H1 (cell line): Measurements from ENCODE around the gene MOB3B. TPM values are rescaled to one million over a fixed set of nuclear protein-coding genes. Genes with fewer than 3 reads are reported as not detected.

Source experiments
- CTCF ChIA-PET: fragments of 300-600 bp; sonication (Branson Sonifier 250); formaldehyde crosslinking; loops from one replicate; lab custom pipeline; 2021; ENCODE audit not compliant: partially characterized antibody; lab: Charles Lee
- POLR2A ChIA-PET: fragments of 300-600 bp; sonication (Branson Sonifier 250); formaldehyde crosslinking; loops from one replicate; lab custom pipeline; 2021; ENCODE audit warnings: inconsistent platforms; ENCODE audit not compliant: partially characterized antibody; lab: Charles Lee
- DNase-seq, 2 experiments: peaks; one replicate each; pipeline versions ENCODE4 v3.0.0 to v3.0.0-alpha.2; 2010 to 2022; ENCODE audit warnings: low spot score in 2 of 2, low read depth in 1 of 2, mixed read lengths in 1 of 2
- FAIRE-seq: peaks from 2 replicates; lab custom pipeline; 2011; peaks lifted over from hg19 to GRCh38; lab: Jason Lieb, UNC
- H2AFZ ChIP-seq: 2 replicates; pipeline ENCODE4 v1.8.1; 2012; ENCODE audit warnings: low read length, inconsistent platforms
- H2AK5ac ChIP-seq: 2 replicates; pipeline ENCODE4 v1.6.1; 2013; ENCODE audit warnings: low read depth, low read length
- H2BK120ac ChIP-seq: replicated peaks from 2 replicates; pipeline ENCODE3; 2013; ENCODE audit warnings: low read depth, low read length, inconsistent platforms
- H2BK12ac ChIP-seq: 2 replicates; pipeline ENCODE4 v1.6.1; 2013; ENCODE audit warnings: low read depth, low read length
- H2BK15ac ChIP-seq: 2 replicates; pipeline ENCODE4 v1.6.1; 2013; ENCODE audit warnings: low read length
- H2BK20ac ChIP-seq: 2 replicates; pipeline ENCODE4 v1.6.1; 2013; ENCODE audit warnings: low read length
- H2BK5ac ChIP-seq: 2 replicates; pipeline ENCODE4 v1.6.1; 2013; ENCODE audit warnings: low read depth, low read length
- H3K14ac ChIP-seq: 2 replicates; pipeline ENCODE4 v1.6.1; 2013; ENCODE audit warnings: inconsistent platforms; ENCODE audit not compliant: insufficient read length
- H3K18ac ChIP-seq: 2 replicates; pipeline ENCODE4 v1.6.1; 2013; ENCODE audit warnings: low read length; ENCODE audit errors: extremely low read depth
- H3K23ac ChIP-seq: 2 replicates; pipeline ENCODE4 v1.6.1; 2013; ENCODE audit warnings: inconsistent platforms; ENCODE audit not compliant: insufficient read length
- H3K23me2 ChIP-seq: 2 replicates; pipeline ENCODE4 v1.6.1; 2013; ENCODE audit warnings: low read depth, low read length
- H3K27ac ChIP-seq: 2 replicates; pipeline ENCODE4 v1.6.1; 2011; ENCODE audit warnings: low read depth, low read length, inconsistent platforms
- H3K27me3 ChIP-seq, 4 experiments: replicated peaks in 1 of 4; 1 replicate in 1 of 4; 2 replicates in 3 of 4; pipeline versions ENCODE4 v1.6.1 to v1.8.1; 2011 to 2013; ENCODE audit warnings: low read length in 3 of 4, mild to moderate bottlenecking in 3 of 4, inconsistent platforms in 2 of 4, mixed read lengths in 2 of 4, moderate library complexity in 1 of 4; ENCODE audit not compliant: control insufficient read depth in 3 of 4, insufficient read depth in 3 of 4; ENCODE audit errors: extremely low read depth in 1 of 4
- H3K36me3 ChIP-seq, 4 experiments: 2 replicates each; pipeline versions ENCODE4 v1.6.1 to v1.8.1; 2011 to 2013; ENCODE audit warnings: mild to moderate bottlenecking in 4 of 4, low read length in 3 of 4, moderate library complexity in 2 of 4, control low read depth in 1 of 4, inconsistent platforms in 1 of 4; ENCODE audit not compliant: insufficient read depth in 4 of 4, control insufficient read depth in 2 of 4
- H3K4ac ChIP-seq: replicated peaks from 2 replicates; pipeline ENCODE3; 2013; ENCODE audit warnings: low read length, low read depth, mixed read lengths, inconsistent platforms; ENCODE audit not compliant: insufficient read length
- H3K4me1 ChIP-seq, 4 experiments: replicated peaks in 1 of 4; 1 replicate in 1 of 4; 2 replicates in 3 of 4; pipeline versions ENCODE4 v1.6.1 to v1.8.1; 2011 to 2013; ENCODE audit warnings: low read length in 3 of 4, inconsistent platforms in 2 of 4, mixed read lengths in 1 of 4; ENCODE audit not compliant: insufficient read depth in 4 of 4, control insufficient read depth in 3 of 4
- H3K4me2 ChIP-seq, 2 experiments: 2 replicates each; pipeline versions ENCODE4 v1.6.1 to v1.8.1; 2011 to 2013; ENCODE audit warnings: low read depth in 2 of 2, low read length in 2 of 2, control low read depth in 1 of 2, inconsistent platforms in 1 of 2, mild to moderate bottlenecking in 1 of 2; ENCODE audit not compliant: insufficient read depth in 1 of 2
- H3K4me3 ChIP-seq, 4 experiments: fragments of 200-600, 300-600 bp in 1 of 4; sonication (generic), shearing (Covaris generic), sonication (Bioruptor Twin) in 1 of 4; 2 replicates each; pipeline versions ENCODE4 v1.5.1 to v1.8.1; 2011 to 2016; ENCODE audit warnings: low read length in 4 of 4, low read depth in 3 of 4, control low read depth in 2 of 4, inconsistent platforms in 2 of 4, mild to moderate bottlenecking in 2 of 4, mixed read lengths in 1 of 4, moderate library complexity in 1 of 4; ENCODE audit not compliant: insufficient read depth in 2 of 4; ENCODE audit errors: extremely low read depth in 1 of 4
- H3K56ac ChIP-seq: replicated peaks from 2 replicates; pipeline ENCODE3; 2013; ENCODE audit warnings: low read depth, mild to moderate bottlenecking, mixed read lengths, low read length, inconsistent platforms; ENCODE audit not compliant: insufficient read length
- H3K79me1 ChIP-seq: 2 replicates; pipeline ENCODE4 v1.6.1; 2013; ENCODE audit warnings: low read depth, low read length, control low read depth
- H3K79me2 ChIP-seq, 2 experiments: 2 replicates each; pipeline versions ENCODE4 v1.6.1 to v1.8.1; 2012 to 2013; ENCODE audit warnings: low read length in 2 of 2, mild to moderate bottlenecking in 2 of 2, inconsistent platforms in 1 of 2; ENCODE audit not compliant: insufficient read depth in 2 of 2, control insufficient read depth in 1 of 2
- H3K9ac ChIP-seq, 4 experiments: replicated peaks in 1 of 4; 1 replicate in 1 of 4; 2 replicates in 3 of 4; pipeline versions ENCODE4 v1.6.1 to v1.8.1; 2011 to 2013; ENCODE audit warnings: low read depth in 3 of 4, low read length in 3 of 4, control low read depth in 2 of 4, mild to moderate bottlenecking in 2 of 4, moderate library complexity in 2 of 4, inconsistent platforms in 1 of 4; ENCODE audit errors: extremely low read depth in 1 of 4
- H3K9me3 ChIP-seq, 2 experiments: 2 replicates each; pipeline versions ENCODE4 v1.6.1 to v1.8.1; 2012 to 2013; ENCODE audit warnings: mild to moderate bottlenecking in 2 of 2, moderate library complexity in 2 of 2, control low read depth in 1 of 2, inconsistent platforms in 1 of 2, low read depth in 1 of 2, low read length in 1 of 2, mixed read lengths in 1 of 2; ENCODE audit not compliant: insufficient read depth in 2 of 2
- H4K20me1 ChIP-seq, 2 experiments: replicated peaks in 1 of 2; 2 replicates each; pipeline versions ENCODE3 to v1.8.1; 2011 to 2013; ENCODE audit warnings: inconsistent platforms in 2 of 2, low read length in 2 of 2, mild to moderate bottlenecking in 1 of 2; ENCODE audit not compliant: insufficient read depth in 2 of 2, control insufficient read depth in 1 of 2
- H4K5ac ChIP-seq: 2 replicates; pipeline ENCODE4 v1.6.1; 2013; ENCODE audit warnings: low read length, low read depth, mixed read lengths, inconsistent platforms; ENCODE audit not compliant: insufficient read length
- H4K8ac ChIP-seq: 2 replicates; pipeline ENCODE4 v1.8.0; 2013; ENCODE audit warnings: mild to moderate bottlenecking, moderate library complexity, low read length, inconsistent platforms; ENCODE audit not compliant: insufficient read depth; ENCODE audit errors: extremely low read depth
- H4K91ac ChIP-seq: replicated peaks from 2 replicates; pipeline ENCODE3; 2013; ENCODE audit warnings: low read length, mixed read lengths, inconsistent platforms; ENCODE audit not compliant: insufficient read length
- KDM1A ChIP-seq: fragments of 200-600, 300-600 bp; sonication (generic); IDR thresholded peaks from 2 replicates; pipeline ENCODE4 v1.7.1; 2016; ENCODE audit warnings: mild to moderate bottlenecking, low read length, borderline replicate concordance
- KDM5A ChIP-seq: fragments of 200-600 bp; IDR thresholded peaks from 2 replicates; pipeline ENCODE4 v1.7.1; 2012; ENCODE audit warnings: mild to moderate bottlenecking, low read length, inconsistent platforms, mixed read lengths
- RNF2 ChIP-seq: fragments of 200-900, 300-1000 bp; sonication (generic); IDR thresholded peaks from 2 replicates; pipeline ENCODE4 v1.7.1; 2016; ENCODE audit warnings: borderline replicate concordance, low read depth, mild to moderate bottlenecking, antibody characterized with exemption, low read length; ENCODE audit not compliant: poor library complexity, severe bottlenecking; ENCODE audit errors: missing control alignments
- SRF ChIP-seq: IDR thresholded peaks from 2 replicates; pipeline ENCODE4 v1.6.1; 2011; ENCODE audit warnings: mild to moderate bottlenecking, low read depth, low read length, moderate library complexity
- WGBS, 2 experiments: shearing (Covaris generic) in 1 of 2; methylation state at CpG; one replicate each; pipeline versions ENCODE4 v1.1.6 to v1.1.7; 2013 to 2015; ENCODE audit warnings: low lambda C conversion rate in 2 of 2, mixed read lengths in 2 of 2, inconsistent platforms in 1 of 2, low coverage in 1 of 2, missing lambda C conversion rate in 1 of 2; ENCODE audit not compliant: insufficient replicate concordance in 2 of 2, insufficient coverage in 1 of 2, insufficient read length in 1 of 2; ENCODE audit errors: extremely low coverage in 1 of 2, missing lambda C conversion rate in 1 of 2; 5-methylcytosine and 5-hydroxymethylcytosine counted together
- polyA plus RNA-seq, 7 experiments: library from polyadenylated mRNA; depleted of rRNA in 3 of 7; stranded (reverse) in 5 of 7; unstranded in 2 of 7; fragments of >200 nt in 5 of 7; fragments of 200-250 nt in 2 of 7; gene quantifications; 1 replicate in 5 of 7; 2 replicates in 1 of 7; 4 replicates in 1 of 7; pipeline versions ENCODE4 v1.2.1 to v1.2.3, GENCODE V29; 2011 to 2013; ENCODE audit warnings: missing spikeins in 2 of 7, mixed read lengths in 2 of 7
- total RNA-seq: library from RNA; stranded (reverse); fragmentation: NEBNext Ultra II Directional; extraction: Animal tissue kit (Norgen Biotek cat#: 25700); gene quantifications from 2 replicates; pipeline ENCODE4 v1.2.1, GENCODE V29; 2021

The MOB3B gene
- total and polyA plus RNA-seq, 2 of the 8 experiments (the other 6 are each of a cell fraction or from before 2014, with no cell fraction given): 12.7 to 16.1 TPM

DNA sequence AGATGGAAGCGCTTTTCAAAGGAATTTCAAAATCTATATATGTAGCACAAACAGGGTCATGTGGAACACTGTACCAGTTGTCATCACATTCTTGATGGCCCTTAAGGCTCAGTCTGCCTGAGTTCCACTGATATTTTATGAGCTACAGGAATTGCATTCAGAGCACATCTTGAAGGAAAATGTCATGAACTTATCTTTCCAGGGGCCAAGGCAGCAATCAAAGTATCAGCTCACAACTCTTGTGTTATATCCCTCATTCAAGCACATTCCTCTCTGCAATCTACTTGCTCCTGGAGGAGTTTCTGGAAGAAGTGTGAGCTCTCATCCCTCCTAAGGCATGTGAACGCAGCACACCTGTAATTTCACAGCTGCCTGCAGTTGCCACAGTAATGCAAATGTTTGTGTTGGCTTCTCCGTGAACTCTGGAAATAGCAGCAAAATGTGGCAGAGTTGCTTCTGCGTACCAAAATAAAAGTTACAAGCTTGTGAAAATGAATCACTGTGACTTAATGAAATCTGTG is 143.0 kb downstream of the MOB3B start:
- POLR2A ChIA-PET: interaction anchor here (0.6 to 0.7 kb wide), 2 partner anchors 10 to 12 kb away, joined by 3 read pairs; no protein-coding TSS in a partner anchor
- TF ChIP-seq SRF (no peak), KDM5A (no peak), KDM1A (no peak), RNF2 (no peak)

More for the DNA sequence above, 143.0 kb downstream of the MOB3B start:
- H2BK20ac ChIP-seq: no peak overlapping the region
- H3K9me3 ChIP-seq: no peaks in the 10 kb centered on the region
- no peak overlapping the region for H3K4ac ChIP-seq
- H2BK5ac ChIP-seq: no peak overlapping the region
- 60% methylated on average over 4 of the region's 4 CpGs; no CpG with 5 or more reads in 1 of the 2 experiments for WGBS, 2 experiments
- no peak overlapping the region for H3K18ac ChIP-seq
- no peak overlapping the region for H4K5ac ChIP-seq
- H3K14ac ChIP-seq: no peak overlapping the region
- H2AFZ ChIP-seq: no peak overlapping the region
- H3K4me1 ChIP-seq: peaks cover 2 to 9% (median 4%) of the 10 kb centered on the region in 4 experiments; a peak in 4 of 7 replicates
- no peaks in the 10 kb centered on the region; the same call in 1 of the 2 replicates for H3K23me2 ChIP-seq
- DNase-seq (peak in 1 of 2 experiments; percentile 24), FAIRE-seq (no peak)
- no peak overlapping the region for H4K91ac ChIP-seq
- CTCF ChIA-PET: interaction anchor here (0.8 to 1.7 kb wide), 4 partner anchors 11 to 60 kb away, joined by 3 to 5 read pairs (median 4); no protein-coding TSS in a partner anchor
- H2BK12ac ChIP-seq: no peak overlapping the region
- no peaks in the 10 kb centered on the region; a peak in 1 of 4 replicates for H3K79me2 ChIP-seq
- H3K27ac ChIP-seq: no peak overlapping the region
- no peak overlapping the region for H3K23ac ChIP-seq
- no peak overlapping the region for H3K4me3 ChIP-seq
- no peak overlapping the region for H2BK15ac ChIP-seq
- no peak overlapping the region for H4K8ac ChIP-seq
- H2AK5ac ChIP-seq: no peak overlapping the region
- H3K27me3 ChIP-seq: no peaks in the 10 kb centered on the region
- H3K36me3 ChIP-seq: no peaks in the 10 kb centered on the region
- no peaks in the 10 kb centered on the region for H4K20me1 ChIP-seq
- no peak overlapping the region for H2BK120ac ChIP-seq
- H3K56ac ChIP-seq: no peak overlapping the region
- H3K9ac ChIP-seq: no peak overlapping the region
- no peak overlapping the region for H3K4me2 ChIP-seq
- H3K79me1 ChIP-seq: no peaks in the 10 kb centered on the region
